HG03060 (cell line): ENCODE measurements around the gene COQ8A.
"Not testable (repeated sequence)": the region's sequence is repeated elsewhere in the genome, so short reads cannot be mapped to it uniquely, and the experiment has no call there.

ENCODE experiments used
- ATAC-seq: cut with Tn5 transposase; IDR thresholded peaks from one replicate; pipeline ENCODE4 v1.9.1; 2021; ENCODE audit warnings: low read depth, moderate number of reproducible peaks; ENCODE audit not compliant: unreplicated experiment

Gene COQ8A

GRCh38 chr1:226950871-226951270, 10.8 kb downstream of the COQ8A start:
- ATAC-seq, result no peak

GRCh38 chr1:226951286-226952117, 11.4 kb downstream of the COQ8A start:
- ATAC-seq, result no peak

GRCh38 chr1:226952118-226952441, 12.0 kb downstream of the COQ8A start:
- no peak for ATAC-seq

GRCh38 chr1:226953175-226953800, 13.2 kb downstream of the COQ8A start:
- ATAC-seq, result no peak

GRCh38 chr1:226954337-226954736, 14.2 kb downstream of the COQ8A start:
- no peak for ATAC-seq

GRCh38 chr1:226954777-226955176, 14.7 kb downstream of the COQ8A start:
- no peak for ATAC-seq

- not testable (repeated sequence) for ATAC-seq
These were observed 15.8 kb downstream of the COQ8A start for GRCh38 chr1:226955857-226956256.

- ATAC-seq, result no peak
These were observed 17.0 kb downstream of the COQ8A start for GRCh38 chr1:226956942-226957713.

- ATAC-seq, result no peak
These were observed 17.6 kb downstream of the COQ8A start for GRCh38 chr1:226957714-226958113.

GRCh38 chr1:226958300-226958699, 18.2 kb downstream of the COQ8A start:
- no peak for ATAC-seq

- no peak for ATAC-seq
These were observed 20.2 kb downstream of the COQ8A start for GRCh38 chr1:226960256-226960655.

- no peak for ATAC-seq
These were observed 21.1 kb downstream of the COQ8A start for GRCh38 chr1:226960944-226961765.

- no peak for ATAC-seq
These were observed 22.6 kb downstream of the COQ8A start for GRCh38 chr1:226962421-226963391.

GRCh38 chr1:226964068-226964425, 24.0 kb downstream of the COQ8A start:
- ATAC-seq, result no peak

GRCh38 chr1:226964611-226965486, 24.8 kb downstream of the COQ8A start:
- ATAC-seq, result no peak

- no peak for ATAC-seq
These were observed 25.7 kb downstream of the COQ8A start for GRCh38 chr1:226965581-226966440.

- ATAC-seq, result no peak
These were observed 26.6 kb downstream of the COQ8A start for GRCh38 chr1:226966683-226967082.

- no peak for ATAC-seq
These were observed 27.6 kb downstream of the COQ8A start for GRCh38 chr1:226967665-226968064.
